MCF 10A (cell line): ENCODE data around the gene SLC23A1. TPM values are rescaled to one million over a fixed set of nuclear protein-coding genes. Genes with fewer than 3 reads are reported as not detected.

Experiments
- BruUV-seq: library from RNA; stranded (reverse); fragments of 400-500 nt; replicated peaks from 2 replicates; lab custom pipeline; 2021; lab: Mats Ljungman, UMichigan
- CTCF ChIA-PET: fragments of 300-600 bp; sonication (Branson Sonifier 250); formaldehyde crosslinking; extraction: SDS; loops from one replicate; lab custom pipeline; 2021; ENCODE audit warnings: antibody characterized with exemption, inconsistent platforms; lab: Yijun Ruan, JAX
- POLR2A ChIA-PET: fragments of 300-600, 350-650 bp; sonication (Branson Sonifier 250); formaldehyde crosslinking; extraction: SDS; loops from one replicate; lab custom pipeline; 2020; ENCODE audit warnings: antibody characterized with exemption, inconsistent platforms; lab: Yijun Ruan, JAX
- DNase-seq: peaks from one replicate; pipeline ENCODE4 v3.0.0-alpha.2; 2018; ENCODE audit not compliant: unreplicated experiment
- H3K27ac Mint-ChIP-seq: one replicate; pipeline ENCODE4 v1.8.0; 2022; ENCODE audit warnings: mild to moderate bottlenecking, low read depth, mixed read lengths; ENCODE audit not compliant: unreplicated experiment
- H3K27me3 Mint-ChIP-seq: one replicate; pipeline ENCODE4 v1.8.0; 2022; ENCODE audit warnings: mixed read lengths; ENCODE audit not compliant: insufficient read depth, unreplicated experiment
- H3K36me3 Mint-ChIP-seq: one replicate; pipeline ENCODE4 v1.8.0; 2022; ENCODE audit warnings: mild to moderate bottlenecking, moderate library complexity, mixed read lengths; ENCODE audit not compliant: insufficient read depth, unreplicated experiment
- H3K4me1 Mint-ChIP-seq: one replicate; pipeline ENCODE4 v1.8.0; 2022; ENCODE audit warnings: mixed read lengths; ENCODE audit not compliant: insufficient read depth, unreplicated experiment
- H3K4me3 Mint-ChIP-seq: one replicate; pipeline ENCODE4 v1.8.0; 2022; ENCODE audit warnings: mild to moderate bottlenecking, moderate library complexity, mixed read lengths; ENCODE audit not compliant: unreplicated experiment
- H3K9me3 Mint-ChIP-seq: one replicate; pipeline ENCODE4 v1.8.0; 2022; ENCODE audit warnings: mixed read lengths; ENCODE audit not compliant: unreplicated experiment
- intact Hi-C: fragments of 100-400 bp; cut with micrococcal nuclease; formaldehyde crosslinking; loops from 2 replicates; pipeline ENCODE4 v1.14.1; 2022
- total RNA-seq: library from RNA; stranded (reverse); gene quantifications from 2 replicates; pipeline ENCODE4 v1.2.3, GENCODE V29; 2022
- TF ChIP-seq, protein P1 (sequence below): fragments of 200-600 bp; IDR thresholded peaks from one replicate; pipeline ENCODE4 v1.8.0; 2022; ENCODE audit warnings: antibody characterized with exemption, mild to moderate bottlenecking; ENCODE audit not compliant: unreplicated experiment

Gene SLC23A1
- total RNA-seq, 1 experiment from 2014 or later, result not detected

- intact Hi-C loops, result no loop called here
- ChIA-PET POLR2A (interaction anchor here (1.2 kb wide), 1 partner anchor 8 kb away, joined by 3 read pairs; no protein-coding TSS in a partner anchor), CTCF (no interaction called here)
- BruUV-seq, result no TSS peak
- Mint-ChIP-seq H3K36me3 (no peaks in the 10 kb centered on the region), H3K27me3 (no peaks in the 10 kb centered on the region), H3K27ac (no peak overlapping the region), H3K4me1 (peaks cover 20% of the 10 kb centered on the region), H3K9me3 (no peaks in the 10 kb centered on the region), H3K4me3 (no peak overlapping the region)
- DNase-seq, result no peak
- TF ChIP-seq, protein P1, sequence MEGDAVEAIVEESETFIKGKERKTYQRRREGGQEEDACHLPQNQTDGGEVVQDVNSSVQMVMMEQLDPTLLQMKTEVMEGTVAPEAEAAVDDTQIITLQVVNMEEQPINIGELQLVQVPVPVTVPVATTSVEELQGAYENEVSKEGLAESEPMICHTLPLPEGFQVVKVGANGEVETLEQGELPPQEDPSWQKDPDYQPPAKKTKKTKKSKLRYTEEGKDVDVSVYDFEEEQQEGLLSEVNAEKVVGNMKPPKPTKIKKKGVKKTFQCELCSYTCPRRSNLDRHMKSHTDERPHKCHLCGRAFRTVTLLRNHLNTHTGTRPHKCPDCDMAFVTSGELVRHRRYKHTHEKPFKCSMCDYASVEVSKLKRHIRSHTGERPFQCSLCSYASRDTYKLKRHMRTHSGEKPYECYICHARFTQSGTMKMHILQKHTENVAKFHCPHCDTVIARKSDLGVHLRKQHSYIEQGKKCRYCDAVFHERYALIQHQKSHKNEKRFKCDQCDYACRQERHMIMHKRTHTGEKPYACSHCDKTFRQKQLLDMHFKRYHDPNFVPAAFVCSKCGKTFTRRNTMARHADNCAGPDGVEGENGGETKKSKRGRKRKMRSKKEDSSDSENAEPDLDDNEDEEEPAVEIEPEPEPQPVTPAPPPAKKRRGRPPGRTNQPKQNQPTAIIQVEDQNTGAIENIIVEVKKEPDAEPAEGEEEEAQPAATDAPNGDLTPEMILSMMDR, result no peak
Measured at GRCh38 chr5:139382807-139383206, 290 bp downstream of the SLC23A1 start.

DNA sequence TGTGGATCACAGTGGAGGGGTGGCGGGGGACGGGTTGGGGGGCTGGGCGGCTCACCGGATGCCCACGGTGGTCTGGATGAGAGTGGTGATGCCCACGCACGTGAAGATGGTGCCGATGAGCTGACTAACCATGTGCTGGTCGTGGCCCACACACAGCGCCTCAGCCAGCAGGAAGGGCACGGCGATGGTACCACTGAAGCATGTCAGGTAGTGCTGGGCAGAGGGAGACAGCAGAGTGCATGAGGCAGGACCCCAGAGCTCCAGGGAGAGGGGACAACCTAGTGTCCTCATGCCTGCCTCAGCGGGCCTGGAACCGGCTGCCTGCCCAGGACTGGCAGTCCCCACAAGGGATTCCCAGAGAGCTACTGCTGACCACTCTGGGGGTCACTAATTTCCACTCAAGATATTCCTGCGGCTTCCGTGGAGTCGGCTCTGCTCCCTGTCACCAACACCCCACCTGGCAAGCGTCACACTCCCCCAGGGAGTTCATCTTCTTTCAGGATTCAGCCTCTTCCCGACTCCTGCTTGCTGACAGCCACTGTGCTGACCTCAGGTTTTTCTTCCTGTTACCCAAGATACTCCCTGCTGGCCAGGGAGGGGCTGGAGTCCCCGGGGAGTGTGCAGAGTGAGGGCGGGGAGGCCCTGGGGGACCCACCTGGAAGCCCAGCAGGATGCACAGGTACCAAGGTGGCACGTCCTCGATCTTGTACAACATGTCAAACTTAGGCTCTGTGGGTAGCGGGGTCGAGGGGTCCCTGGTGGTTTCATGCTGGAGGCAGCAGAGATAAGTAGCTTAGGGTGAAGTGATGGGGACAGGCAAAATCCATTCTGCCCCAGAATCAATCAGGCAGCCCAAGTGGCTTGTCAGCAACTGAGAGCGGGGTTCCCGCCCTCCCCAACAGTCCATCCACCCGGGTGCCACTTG lies 998 bp downstream of the SLC23A1 start:
- Mint-ChIP-seq H3K27ac (no peak overlapping the region), H3K9me3 (no peaks in the 10 kb centered on the region), H3K4me3 (no peak overlapping the region), H3K27me3 (no peaks in the 10 kb centered on the region), H3K36me3 (no peaks in the 10 kb centered on the region), H3K4me1 (peaks cover 20% of the 10 kb centered on the region)
- ChIA-PET CTCF (no interaction called here), POLR2A (interaction anchor here (1.2 kb wide), 1 partner anchor 9 kb away, joined by 3 read pairs; no protein-coding TSS in a partner anchor)
- TF ChIP-seq, protein P1, result no peak
- intact Hi-C loops, result no loop called here
- BruUV-seq, result no TSS peak
- no peak for DNase-seq

DNA sequence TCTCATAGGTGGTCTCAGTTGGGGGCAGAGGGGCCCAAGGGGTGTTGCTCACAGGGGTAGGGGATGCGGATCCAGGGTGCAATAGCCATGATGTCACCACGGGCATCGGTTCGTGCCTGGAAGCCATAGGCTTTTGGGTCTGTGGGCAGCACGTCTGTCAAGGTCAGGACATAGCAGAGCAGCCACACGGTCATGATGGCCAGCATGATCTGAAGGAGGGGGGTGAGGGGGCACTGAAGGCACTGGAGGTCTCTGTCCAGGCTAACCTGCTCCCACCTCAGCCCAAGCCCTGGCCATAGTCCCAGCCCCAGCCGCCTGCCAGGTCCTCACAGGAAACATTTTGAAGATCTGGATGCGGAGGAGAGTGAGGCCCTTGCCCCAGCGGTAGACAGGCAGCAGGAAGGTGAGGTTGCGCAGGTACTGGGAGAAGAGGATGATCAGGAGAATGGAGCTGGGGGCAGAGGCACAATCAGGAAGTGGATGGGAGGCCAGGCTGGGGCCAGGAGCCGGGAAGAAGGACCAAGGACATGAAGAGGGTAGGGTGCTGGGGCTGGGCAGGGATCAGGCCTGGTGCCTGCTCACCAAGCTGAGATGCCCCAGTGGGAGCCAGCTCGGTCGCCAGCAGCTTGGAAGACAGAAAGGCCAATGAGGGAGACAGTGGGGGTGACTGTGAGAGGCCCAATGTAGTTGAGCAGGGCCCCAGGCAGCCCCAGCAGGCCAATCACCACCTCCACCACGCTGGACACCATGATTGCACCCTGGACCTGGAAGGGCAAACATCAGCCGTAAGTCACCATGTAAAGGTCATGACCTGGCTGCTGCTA lies 3.3 kb downstream of the SLC23A1 start:
- Mint-ChIP-seq H3K4me3 (no peak overlapping the region), H3K9me3 (no peaks in the 10 kb centered on the region), H3K36me3 (peaks cover 3% of the 10 kb centered on the region), H3K27me3 (no peaks in the 10 kb centered on the region), H3K4me1 (peaks cover 5% of the 10 kb centered on the region), H3K27ac (peak overlapping the region; percentile 33)
- TF ChIP-seq, protein P1, result no peak
- ChIA-PET POLR2A (interaction anchor here (0.7 kb wide), 1 partner anchor 37 kb away, joined by 3 read pairs; no protein-coding TSS in a partner anchor), CTCF (no interaction called here)
- BruUV-seq, result no TSS peak
- no peak for DNase-seq
- intact Hi-C loops, result no loop called here

DNA sequence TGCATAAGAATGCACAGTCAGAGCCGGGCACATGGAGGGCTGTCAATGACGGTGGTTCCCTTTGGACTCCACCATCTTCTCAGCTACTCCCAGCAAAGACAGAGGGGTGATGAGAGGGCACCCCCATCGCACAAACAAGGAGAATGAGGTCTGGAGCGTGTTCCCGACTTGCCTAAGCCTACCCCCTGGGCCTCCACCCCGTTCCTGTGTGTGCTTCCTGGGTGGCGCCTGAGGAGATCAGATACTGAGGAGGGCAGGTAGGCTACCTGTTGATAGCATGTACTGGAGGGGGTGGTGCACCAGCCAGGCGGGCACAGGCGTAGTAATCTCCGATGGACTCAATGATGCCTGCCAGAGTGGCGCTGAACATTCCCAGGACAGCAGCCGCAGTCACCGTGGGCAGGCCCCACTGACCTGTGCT lies 4.1 kb downstream of the SLC23A1 start:
- H3K4me1 Mint-ChIP-seq, result peaks cover 8% of the 10 kb centered on the region
- no peak for DNase-seq
- POLR2A ChIA-PET, result no interaction called here
- no peak overlapping the region for H3K4me3 Mint-ChIP-seq
- CTCF ChIA-PET, result no interaction called here
- BruUV-seq, result no TSS peak
- H3K36me3 Mint-ChIP-seq, result peaks cover 6% of the 10 kb centered on the region
- peak overlapping the region; percentile 33 for H3K27ac Mint-ChIP-seq
- H3K9me3 Mint-ChIP-seq, result no peaks in the 10 kb centered on the region
- H3K27me3 Mint-ChIP-seq, result no peaks in the 10 kb centered on the region
- intact Hi-C loops, result no loop called here
- TF ChIP-seq, protein P1, result no peak
